ENCODE results near the gene POFUT1. TPM values are rescaled to one million over a fixed set of nuclear protein-coding genes. Genes with fewer than 3 reads are reported as not detected.
"Not testable (repeated sequence)": the region's sequence is repeated elsewhere in the genome, so short reads cannot be mapped to it uniquely, and the experiment has no call there.

The POFUT1 gene
- total RNA-seq, 3 donors from 2014 or later, result 85.6 to 113 (median 95.7) TPM

DNA sequence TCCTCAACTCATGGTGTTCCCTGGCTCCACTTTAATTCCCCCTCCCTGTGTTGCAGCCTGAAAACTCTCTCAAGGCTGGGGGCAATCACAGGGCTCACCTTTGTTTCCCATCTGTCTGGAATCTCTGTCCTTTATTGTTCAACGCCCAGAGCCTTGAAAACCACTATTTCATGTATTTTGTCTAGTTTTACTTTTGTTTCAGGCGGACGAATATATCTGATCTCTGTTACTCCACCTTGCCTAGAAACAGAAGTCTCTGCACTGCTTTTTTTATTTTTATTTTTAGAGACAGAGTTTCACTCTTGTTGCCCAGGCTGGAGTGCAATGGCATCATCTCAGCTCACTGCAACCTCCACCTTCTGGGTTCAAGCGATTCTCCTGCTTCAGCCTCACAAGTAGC lies 27.7 kb upstream of the POFUT1 start:
- ATAC-seq (no peak), DNase-seq (no peak)
- peaks cover 2% of the 10 kb centered on the region for H3K36me3 Mint-ChIP-seq (ENCODE audit: insufficient read depth)
- H3K27me3 Mint-ChIP-seq (ENCODE audit: low read depth), result no peaks in the 10 kb centered on the region
- no peaks in the 10 kb centered on the region for H3K4me1 Mint-ChIP-seq (ENCODE audit: low read depth)
- no peak overlapping the region for H3K4me3 Mint-ChIP-seq
- no peaks in the 10 kb centered on the region for H3K9me3 Mint-ChIP-seq

DNA sequence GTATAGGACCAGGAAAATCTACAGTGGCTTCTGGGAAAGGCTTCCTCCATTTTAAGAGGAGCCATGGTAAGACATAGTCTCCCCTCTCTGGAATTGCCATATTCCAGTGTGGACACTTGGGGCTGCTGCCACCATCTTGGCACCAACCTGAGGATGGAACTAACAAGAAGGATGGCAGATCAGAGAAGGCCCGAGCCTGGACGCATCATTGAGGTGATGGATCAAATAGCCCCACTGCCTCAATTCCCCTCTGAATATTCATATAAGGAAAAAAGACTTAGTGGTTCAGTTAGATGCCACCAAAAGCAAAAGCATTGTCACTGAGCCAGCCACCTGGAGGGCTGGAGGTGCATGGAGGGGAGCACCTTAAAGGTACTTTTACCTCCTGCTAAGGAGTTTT lies 26.1 kb upstream of the POFUT1 start:
- Mint-ChIP-seq H3K4me1 (ENCODE audit: low read depth) (no peaks in the 10 kb centered on the region), H3K4me3 (no peak overlapping the region), H3K9me3 (no peaks in the 10 kb centered on the region), H3K27me3 (ENCODE audit: low read depth) (no peaks in the 10 kb centered on the region), H3K36me3 (ENCODE audit: insufficient read depth) (peaks cover 2% of the 10 kb centered on the region)
- no peak for ATAC-seq
- no peak for DNase-seq

DNA sequence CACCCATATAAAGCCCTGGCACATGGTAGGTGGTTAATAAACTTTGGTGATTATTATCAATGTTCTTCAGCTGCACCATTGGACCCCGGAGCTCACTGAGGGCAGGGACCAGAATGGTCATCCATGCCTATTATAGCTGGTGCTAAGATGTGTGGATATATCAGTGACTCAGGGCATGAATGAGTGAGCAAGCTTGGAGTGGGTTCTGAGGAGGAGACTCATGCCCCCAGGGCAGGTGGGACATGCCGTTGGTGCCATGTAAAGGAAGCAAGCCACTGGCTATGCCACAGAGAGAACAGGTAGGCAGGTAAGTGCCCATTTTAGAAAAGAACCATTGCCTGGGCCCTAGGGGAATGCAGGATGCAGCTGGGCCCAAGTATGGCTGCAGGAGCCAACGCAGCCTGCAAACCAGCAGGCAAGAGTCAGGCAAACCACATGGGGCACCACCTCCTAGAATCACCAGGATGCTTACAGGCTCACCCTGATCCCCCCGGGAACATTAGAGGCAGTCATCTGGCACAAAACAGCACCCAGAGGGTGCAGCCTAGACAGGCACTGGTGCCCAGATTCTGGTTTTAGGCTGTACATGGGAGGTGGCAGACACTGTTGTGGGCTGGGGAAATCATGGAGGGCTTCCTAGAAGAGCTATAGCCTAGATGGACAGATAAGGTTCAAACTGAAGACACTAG lies 23.6 kb upstream of the POFUT1 start:
- H3K4me1 Mint-ChIP-seq (ENCODE audit: low read depth), result peaks cover 7% of the 10 kb centered on the region
- ATAC-seq (no peak), DNase-seq (no peak)
- no peaks in the 10 kb centered on the region for H3K9me3 Mint-ChIP-seq
- no peak overlapping the region for H3K4me3 Mint-ChIP-seq
- no peaks in the 10 kb centered on the region for H3K36me3 Mint-ChIP-seq (ENCODE audit: insufficient read depth)
- no peaks in the 10 kb centered on the region for H3K27me3 Mint-ChIP-seq (ENCODE audit: low read depth)

DNA sequence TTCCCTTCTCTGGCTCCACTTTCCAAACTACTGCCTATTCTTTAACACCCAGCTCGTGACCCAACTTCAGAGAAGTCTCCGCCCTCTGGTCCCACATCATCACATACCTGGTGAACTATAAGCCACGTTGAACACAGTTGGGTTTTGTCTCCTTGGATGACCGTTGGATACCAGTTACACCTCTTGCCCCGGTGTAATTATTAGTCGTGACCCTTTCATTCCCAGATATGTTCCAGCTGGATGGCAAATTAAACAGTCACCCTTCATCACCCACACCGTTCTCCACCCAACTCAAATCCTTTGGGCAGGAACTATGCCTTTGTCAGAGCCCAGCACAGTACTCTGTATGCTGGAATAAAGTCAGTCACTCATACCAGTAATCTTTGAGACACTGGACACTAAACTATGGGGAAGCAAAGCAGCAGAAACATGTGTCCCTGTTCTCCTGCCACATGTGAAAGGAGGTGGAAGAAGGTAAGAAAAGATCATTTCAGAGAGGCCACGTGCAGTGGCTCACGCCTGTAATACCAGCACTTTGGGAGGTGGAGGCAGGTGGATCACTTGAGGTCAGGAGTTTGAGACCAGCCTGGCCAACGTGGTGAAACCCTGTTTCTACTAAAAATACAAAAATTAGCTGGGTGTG lies 22.6 kb upstream of the POFUT1 start:
- Mint-ChIP-seq H3K4me1 (ENCODE audit: low read depth) (peaks cover 12% of the 10 kb centered on the region), H3K4me3 (no peak overlapping the region), H3K9me3 (no peaks in the 10 kb centered on the region), H3K27me3 (ENCODE audit: low read depth) (no peaks in the 10 kb centered on the region), H3K36me3 (ENCODE audit: insufficient read depth) (no peaks in the 10 kb centered on the region)
- DNase-seq (no peak), ATAC-seq (no peak)

DNA sequence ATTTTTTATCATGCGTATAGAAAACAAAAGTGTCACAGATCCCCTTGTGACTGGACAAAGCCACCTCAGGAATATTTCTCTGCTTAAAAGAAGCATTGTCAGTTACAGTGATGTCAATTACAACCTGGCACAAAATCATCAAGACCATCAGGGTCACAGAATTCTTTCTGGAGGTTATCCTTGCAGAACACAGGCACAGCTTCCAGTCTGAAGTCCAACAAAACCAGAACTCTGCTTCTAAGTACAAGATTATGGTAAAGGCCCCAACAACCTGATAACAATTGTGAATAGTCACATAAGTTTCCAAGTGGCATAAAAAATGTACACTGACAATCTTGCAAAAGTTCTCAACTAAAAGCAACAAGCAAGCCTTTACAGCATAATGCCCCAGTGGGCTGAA lies 21.2 kb upstream of the POFUT1 start:
- DNase-seq, result no peak
- ATAC-seq, result no peak
- H3K36me3 Mint-ChIP-seq (ENCODE audit: insufficient read depth), result no peaks in the 10 kb centered on the region
- H3K4me1 Mint-ChIP-seq (ENCODE audit: low read depth), result peaks cover 24% of the 10 kb centered on the region
- H3K27me3 Mint-ChIP-seq (ENCODE audit: low read depth), result no peaks in the 10 kb centered on the region
- no peak overlapping the region for H3K4me3 Mint-ChIP-seq
- H3K9me3 Mint-ChIP-seq, result no peaks in the 10 kb centered on the region

DNA sequence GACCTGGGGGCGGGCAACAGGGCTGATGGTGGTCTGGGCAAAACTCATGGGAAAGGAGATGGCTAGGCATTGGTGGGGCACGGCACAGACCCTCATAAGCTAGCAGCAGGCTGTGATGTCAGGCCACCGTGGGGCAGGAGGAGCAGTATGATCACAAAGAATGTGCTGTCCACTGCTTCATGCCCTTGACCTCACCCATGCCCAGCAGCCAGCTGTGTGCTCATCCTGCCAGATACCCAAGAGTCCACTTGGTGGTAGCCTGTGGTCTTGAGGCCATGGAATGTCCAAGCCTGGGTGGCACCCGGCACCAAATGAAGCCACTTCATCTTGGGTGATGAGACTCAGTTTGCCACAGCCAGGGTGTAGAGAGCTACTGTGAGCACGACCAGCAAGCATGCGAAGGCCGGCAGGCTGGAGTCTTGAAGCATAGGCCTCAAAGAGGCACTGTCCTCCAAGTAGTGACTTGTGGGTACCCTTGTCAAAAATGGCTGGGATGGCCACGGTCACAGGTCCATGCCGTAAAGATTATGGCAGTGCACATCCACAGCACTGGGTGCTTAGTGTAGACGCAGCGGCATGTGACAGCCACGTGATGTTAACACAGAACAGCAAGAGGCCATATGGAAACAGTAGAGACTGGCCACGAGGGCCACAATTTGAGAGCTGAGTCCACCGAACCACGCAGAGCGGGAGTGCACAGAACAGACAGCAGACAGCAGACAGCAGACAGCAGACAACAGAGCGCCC lies 19.1 kb upstream of the POFUT1 start:
- H3K4me1 Mint-ChIP-seq (ENCODE audit: low read depth), result peaks cover 28% of the 10 kb centered on the region
- peak overlapping the region; percentile 77 for H3K4me3 Mint-ChIP-seq
- no peaks in the 10 kb centered on the region for H3K27me3 Mint-ChIP-seq (ENCODE audit: low read depth)
- peaks cover 6% of the 10 kb centered on the region for H3K36me3 Mint-ChIP-seq (ENCODE audit: insufficient read depth)
- ATAC-seq, result no peak
- no peak for DNase-seq
- no peaks in the 10 kb centered on the region for H3K9me3 Mint-ChIP-seq

DNA sequence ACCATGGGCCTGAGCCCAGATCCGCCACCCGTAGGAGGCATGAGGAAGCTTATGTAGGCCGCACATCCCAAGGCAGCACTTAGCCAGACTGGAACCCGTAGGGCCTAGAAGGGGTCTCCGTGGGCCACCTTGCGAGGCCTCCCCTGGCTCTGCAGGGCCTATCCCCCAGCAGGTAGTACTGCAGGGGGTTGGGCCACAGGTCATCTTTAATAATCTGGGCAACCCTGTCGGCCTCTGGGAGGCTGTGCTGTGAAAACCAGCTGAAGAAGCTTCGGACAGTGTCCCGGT lies 18.6 kb upstream of the POFUT1 start:
- Mint-ChIP-seq H3K27me3 (ENCODE audit: low read depth) (no peaks in the 10 kb centered on the region), H3K36me3 (ENCODE audit: insufficient read depth) (peaks cover 11% of the 10 kb centered on the region), H3K4me3 (peak overlapping the region; percentile 77), H3K4me1 (ENCODE audit: low read depth) (peaks cover 31% of the 10 kb centered on the region), H3K9me3 (no peaks in the 10 kb centered on the region)
- DNase-seq (no peak), ATAC-seq (no peak)

DNA sequence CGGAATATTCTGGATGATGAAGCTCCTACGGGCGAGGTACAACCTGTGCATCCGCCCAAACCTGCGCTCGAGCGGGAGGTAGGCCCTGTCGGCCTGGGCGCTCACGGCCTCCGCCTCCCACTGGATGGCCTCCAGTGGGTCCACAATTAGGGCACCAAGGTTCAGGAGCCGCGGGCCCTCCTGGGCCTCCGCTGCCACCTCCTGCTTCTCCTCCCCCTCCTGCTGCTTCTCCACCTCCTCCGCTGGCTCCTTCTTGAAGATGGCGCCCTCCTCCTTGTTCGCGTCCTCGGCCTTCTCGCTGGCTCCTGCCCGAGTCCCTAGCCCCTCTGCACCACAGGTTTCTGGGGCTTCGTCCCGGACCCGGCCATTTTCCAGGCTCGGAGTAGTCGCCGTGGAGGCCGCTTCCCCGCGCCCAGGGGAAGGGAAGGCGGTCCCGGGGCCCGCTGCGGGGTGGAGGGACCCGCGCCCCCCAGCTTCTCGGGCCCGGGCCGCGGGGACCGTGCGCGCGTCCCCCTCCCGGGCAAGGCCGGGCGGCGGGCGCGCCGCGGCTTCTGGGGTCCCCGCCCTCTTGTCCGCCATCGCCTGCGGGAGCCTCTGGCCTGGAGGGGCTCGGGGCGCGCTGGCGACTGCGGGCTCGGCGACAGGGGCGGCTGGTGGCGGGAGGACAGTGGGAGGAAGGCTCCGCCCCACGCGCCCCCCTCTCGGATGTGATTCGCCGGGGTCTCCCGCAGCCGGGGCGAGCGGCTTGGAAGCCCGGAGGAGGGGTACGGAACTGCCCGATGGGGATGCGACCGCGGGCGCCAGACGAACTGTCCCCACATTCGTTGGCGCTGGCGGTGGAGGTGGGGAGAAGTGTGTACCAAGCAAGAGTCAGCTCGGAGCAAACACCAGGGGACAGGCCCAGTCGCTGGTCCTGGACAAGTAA lies 17.7 kb upstream of the POFUT1 start:
- peaks cover 16% of the 10 kb centered on the region for H3K36me3 Mint-ChIP-seq (ENCODE audit: insufficient read depth)
- DNase-seq (peak; percentile 26), ATAC-seq (peak; percentile 51 to 55)
- no peaks in the 10 kb centered on the region for H3K9me3 Mint-ChIP-seq
- peak overlapping the region; percentile 77 for H3K4me3 Mint-ChIP-seq
- H3K27me3 Mint-ChIP-seq (ENCODE audit: low read depth), result no peaks in the 10 kb centered on the region
- H3K4me1 Mint-ChIP-seq (ENCODE audit: low read depth), result peaks cover 35% of the 10 kb centered on the region

DNA sequence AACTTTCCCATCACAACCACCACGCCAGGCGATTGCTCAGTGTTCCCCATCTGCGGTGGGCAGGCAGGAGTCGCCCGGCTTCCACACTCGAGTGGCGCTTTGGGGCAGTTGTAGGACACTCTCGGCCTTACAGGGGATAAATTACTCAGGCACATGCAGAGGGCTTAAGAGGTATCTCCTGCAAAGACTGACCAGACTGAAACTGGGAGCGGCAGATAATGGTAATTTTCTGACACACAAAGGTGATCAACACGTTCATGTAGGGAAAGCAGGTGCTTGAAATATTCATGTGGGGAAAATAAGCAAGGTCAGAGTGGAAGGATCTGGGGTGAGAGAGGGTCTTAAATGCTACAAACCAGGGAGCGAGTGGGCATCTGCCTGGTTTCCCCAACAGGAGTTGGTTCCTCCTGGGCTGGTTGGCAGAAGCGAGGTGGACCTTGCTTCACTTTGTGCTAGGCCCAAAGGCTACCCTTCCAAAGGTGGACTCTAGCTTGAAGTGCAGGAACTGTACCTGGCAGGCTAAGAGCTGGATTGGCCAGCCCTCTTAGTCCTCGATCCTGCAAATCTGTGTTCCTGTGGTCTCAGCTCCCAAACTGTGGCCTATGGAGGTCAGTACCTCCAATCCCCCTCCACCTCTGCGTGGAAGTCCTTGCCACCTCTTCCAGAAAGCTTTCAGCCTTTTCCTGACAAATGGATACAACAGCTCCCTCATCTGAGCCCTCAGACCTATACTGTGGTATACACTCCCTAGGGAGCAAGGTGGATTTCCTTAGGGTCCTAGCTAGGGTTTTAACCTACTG lies 16.9 kb upstream of the POFUT1 start:
- peak in 1 of 2 donors; percentile 2 for ATAC-seq
- Mint-ChIP-seq H3K4me3 (peak overlapping the region; percentile 68), H3K36me3 (ENCODE audit: insufficient read depth) (peaks cover 25% of the 10 kb centered on the region), H3K9me3 (no peaks in the 10 kb centered on the region), H3K4me1 (ENCODE audit: low read depth) (peaks cover 40% of the 10 kb centered on the region), H3K27me3 (ENCODE audit: low read depth) (no peaks in the 10 kb centered on the region)
- DNase-seq, result no peak

DNA sequence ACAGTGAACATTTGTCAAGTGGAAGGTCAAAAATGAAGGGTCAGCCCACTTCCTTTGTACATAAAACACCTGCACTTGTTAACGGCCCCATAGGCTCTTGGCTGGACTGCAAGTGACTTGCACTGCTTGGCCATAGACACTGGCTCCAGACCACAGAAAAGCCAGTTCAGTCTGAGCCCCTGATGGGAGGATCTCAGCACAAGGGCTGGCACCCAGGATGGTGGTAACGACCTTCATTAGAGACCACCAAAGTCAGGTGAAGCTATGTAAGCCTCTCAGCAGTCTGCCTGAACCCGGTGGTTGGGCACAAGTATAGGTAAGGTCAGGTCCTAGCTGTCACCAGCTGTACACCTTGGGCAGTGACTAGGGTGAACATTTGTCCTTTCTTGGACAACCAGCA lies 16.3 kb upstream of the POFUT1 start:
- Mint-ChIP-seq H3K9me3 (no peaks in the 10 kb centered on the region), H3K36me3 (ENCODE audit: insufficient read depth) (peaks cover 30% of the 10 kb centered on the region), H3K4me3 (peak overlapping the region; percentile 68), H3K27me3 (ENCODE audit: low read depth) (no peaks in the 10 kb centered on the region), H3K4me1 (ENCODE audit: low read depth) (peaks cover 40% of the 10 kb centered on the region)
- ATAC-seq (no peak), DNase-seq (no peak)

DNA sequence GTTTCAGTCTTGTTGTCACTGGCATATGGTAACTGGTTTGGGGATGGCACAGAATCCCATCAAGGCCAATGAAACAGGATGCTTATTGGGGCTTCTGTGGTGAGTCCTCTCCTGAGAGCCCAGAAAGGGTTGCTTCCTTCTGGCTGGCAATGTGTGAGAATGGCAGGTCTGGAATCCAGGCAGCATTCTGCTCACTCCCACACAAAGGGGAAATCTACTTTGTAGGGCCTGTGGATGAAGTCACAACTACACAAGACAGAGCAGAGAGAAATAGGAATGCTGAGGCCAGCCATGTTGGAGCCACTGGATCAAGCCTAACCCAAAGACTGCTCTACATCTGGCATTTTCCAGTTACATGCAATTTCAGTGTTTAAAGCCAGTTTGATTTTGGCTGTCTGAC lies 15.8 kb upstream of the POFUT1 start:
- Mint-ChIP-seq H3K36me3 (ENCODE audit: insufficient read depth) (peaks cover 31% of the 10 kb centered on the region), H3K4me3 (no peak overlapping the region), H3K27me3 (ENCODE audit: low read depth) (no peaks in the 10 kb centered on the region), H3K9me3 (no peaks in the 10 kb centered on the region), H3K4me1 (ENCODE audit: low read depth) (peaks cover 40% of the 10 kb centered on the region)
- no peak for DNase-seq
- ATAC-seq, result no peak

DNA sequence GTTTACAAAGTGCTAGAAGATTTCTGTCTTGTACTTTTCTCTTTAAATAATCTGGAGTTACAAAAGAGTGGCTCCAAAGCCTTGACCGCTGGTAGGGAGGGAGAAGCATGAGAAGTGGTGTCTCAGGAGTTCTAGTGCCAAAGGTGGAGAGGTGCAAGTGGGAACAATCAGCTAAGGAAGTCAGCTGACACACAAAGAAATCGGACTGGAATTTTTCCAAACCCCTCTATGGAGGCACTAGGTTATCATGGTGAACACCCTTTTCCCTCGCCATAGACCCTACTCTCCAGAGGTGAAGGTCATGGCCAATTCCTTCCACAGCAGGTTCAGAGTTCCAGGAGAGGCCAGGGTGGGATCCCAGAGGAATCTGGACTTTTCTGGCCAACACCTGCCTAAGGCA lies 15.0 kb upstream of the POFUT1 start:
- Mint-ChIP-seq H3K4me1 (ENCODE audit: low read depth) (peaks cover 40% of the 10 kb centered on the region), H3K36me3 (ENCODE audit: insufficient read depth) (peaks cover 37% of the 10 kb centered on the region), H3K4me3 (no peak overlapping the region)

DNA sequence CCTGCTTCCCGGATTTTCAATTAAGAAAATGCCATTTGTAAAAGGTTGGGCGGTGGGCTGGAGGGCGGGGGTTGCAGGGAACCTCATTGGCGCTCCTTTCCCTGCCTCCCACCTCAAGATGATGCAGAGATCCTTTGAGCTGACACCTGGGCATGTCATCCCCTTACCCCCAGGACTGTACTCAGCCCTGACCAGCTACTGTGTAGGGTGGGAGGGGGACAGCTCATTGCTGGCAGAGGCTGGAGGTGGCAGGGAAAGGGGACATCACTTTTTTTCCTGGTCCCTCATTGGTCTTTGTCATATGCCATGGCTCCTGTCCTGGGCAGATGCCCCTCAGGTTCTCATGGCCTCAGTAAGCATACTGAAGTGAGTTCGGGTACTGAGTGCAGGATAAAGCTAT lies 14.3 kb upstream of the POFUT1 start:
- H3K9me3 Mint-ChIP-seq; H3K27me3 Mint-ChIP-seq (ENCODE audit: low read depth); DNase-seq; ATAC-seq; H3K4me3 Mint-ChIP-seq: not testable (repeated sequence)
- Mint-ChIP-seq H3K4me1 (ENCODE audit: low read depth) (peaks cover 42% of the 10 kb centered on the region), H3K36me3 (ENCODE audit: insufficient read depth) (peaks cover 41% of the 10 kb centered on the region)

More for the DNA sequence above, 15.0 kb upstream of the POFUT1 start:
- H3K9me3 Mint-ChIP-seq, result no peaks in the 10 kb centered on the region
- DNase-seq (no peak), ATAC-seq (no peak)
- H3K27me3 Mint-ChIP-seq (ENCODE audit: low read depth), result no peaks in the 10 kb centered on the region

All from activated T-cell treated with anti-CD3 and anti-CD28 coated beads, Interleukin-2, amount 50 U/mL, for 4 hours (primary cell).